OCI-M1 (cell line): ENCODE results near the gene KAT2B.
A peak's percentile ranks its signal among the peaks of the same experiment; 100 is the strongest.
"Not testable (repeated sequence)": the region's sequence is repeated elsewhere in the genome, so short reads cannot be mapped to it uniquely, and the experiment has no call there.

Experiments used
- DNase-seq: peaks from one replicate; lab custom pipeline; 2025; lab: John Stamatoyannopoulos, UW

The KAT2B gene

GRCh38 chr3:20039765-20040547 is at the start of gene KAT2B:
KAT2B (plus strand) TSS chr3:20040446; CDS start chr3:20040478, 32 bp downstream.
- DNase-seq = peak; percentile 88

DNA sequence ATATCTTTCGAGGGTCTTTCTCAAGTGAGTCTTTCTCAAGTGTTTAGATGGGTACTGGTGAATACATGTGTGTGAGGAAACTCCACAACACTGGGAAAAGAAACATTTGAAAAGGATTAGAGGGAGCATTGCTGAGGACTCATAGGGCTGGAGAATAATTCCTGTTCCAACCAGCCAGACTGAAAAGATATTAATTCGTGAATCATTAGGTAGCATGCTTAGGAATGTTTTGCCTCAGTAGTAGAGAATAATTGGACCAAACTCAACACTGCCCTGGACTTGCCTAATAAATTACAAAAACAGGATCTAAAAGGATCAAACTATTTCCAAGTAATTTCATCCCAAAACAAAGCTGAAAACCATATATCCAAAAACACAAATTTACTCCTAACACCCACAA is 45.5 kb upstream of the KAT2B start:
- no peak for DNase-seq

DNA sequence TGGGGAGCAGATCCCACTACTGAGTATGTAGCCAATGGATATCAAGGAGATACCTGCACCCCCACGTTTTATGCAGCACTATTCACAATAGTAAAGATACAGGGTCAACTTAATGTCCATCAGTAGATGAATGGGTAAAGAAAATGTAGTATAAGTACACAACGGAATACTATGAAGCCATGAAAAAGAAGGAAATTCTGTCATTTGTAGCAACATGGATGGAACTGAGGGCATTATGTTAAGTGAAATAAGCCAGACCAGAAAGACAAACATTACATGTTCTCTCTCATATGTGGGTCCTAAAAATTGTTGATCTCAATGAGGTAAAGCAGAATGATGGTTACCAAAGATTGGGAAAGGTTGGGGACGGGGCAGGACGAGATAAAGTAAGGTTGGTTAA is 42.7 kb upstream of the KAT2B start:
- DNase-seq = no peak

- no peak for DNase-seq
Observed at GRCh38 chr3:20001932-20002331, 38.3 kb upstream of the KAT2B start.

DNA sequence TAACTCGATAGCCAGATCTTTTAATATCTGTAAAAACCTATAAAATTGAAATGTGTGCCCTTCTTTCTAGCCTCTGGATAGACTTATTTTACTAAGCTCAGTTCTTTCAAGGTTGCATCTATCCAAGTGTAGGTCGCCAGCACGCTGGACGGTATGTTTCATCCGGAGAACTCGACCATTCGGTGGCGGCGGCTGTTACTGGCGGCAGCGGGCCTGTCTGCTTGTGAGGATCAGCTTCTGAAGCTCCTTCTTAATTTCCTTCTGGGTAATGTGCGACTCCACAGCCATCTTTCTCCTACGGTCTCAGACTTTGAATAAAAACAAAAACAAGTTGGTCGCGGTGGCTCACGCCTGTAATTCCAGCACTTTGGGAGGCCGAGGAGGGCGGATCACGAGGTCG is 32.3 kb upstream of the KAT2B start:
- no peak for DNase-seq

GRCh38 chr3:20008646-20009045 is 31.6 kb upstream of the KAT2B start:
- no peak for DNase-seq

GRCh38 chr3:20012164-20012563 is 28.1 kb upstream of the KAT2B start, which contains the start of gene PP2D1:
PP2D1 (minus strand) TSS chr3:20012264; CDS start chr3:20012072, 192 bp downstream.
- DNase-seq = no peak

DNA sequence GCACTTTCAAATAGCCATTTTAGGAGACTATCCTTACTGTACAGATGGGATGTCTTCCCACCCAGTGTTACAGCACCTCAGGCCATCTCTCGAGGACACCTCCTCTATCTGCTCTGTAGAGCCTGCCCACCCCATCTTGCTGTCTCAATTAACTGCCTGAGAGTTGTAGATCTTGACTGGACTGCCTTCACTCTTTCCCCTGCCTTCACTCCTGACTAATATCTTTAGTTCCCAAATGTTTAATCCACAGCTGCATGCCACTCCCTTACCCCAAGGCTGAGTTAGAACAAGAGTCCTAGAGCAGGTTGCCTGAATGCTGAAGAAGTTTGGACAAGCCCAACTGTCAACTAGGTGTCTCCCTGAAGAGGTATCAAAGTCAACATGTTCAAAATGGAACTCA is 26.9 kb upstream of the KAT2B start:
- no peak for DNase-seq

DNA sequence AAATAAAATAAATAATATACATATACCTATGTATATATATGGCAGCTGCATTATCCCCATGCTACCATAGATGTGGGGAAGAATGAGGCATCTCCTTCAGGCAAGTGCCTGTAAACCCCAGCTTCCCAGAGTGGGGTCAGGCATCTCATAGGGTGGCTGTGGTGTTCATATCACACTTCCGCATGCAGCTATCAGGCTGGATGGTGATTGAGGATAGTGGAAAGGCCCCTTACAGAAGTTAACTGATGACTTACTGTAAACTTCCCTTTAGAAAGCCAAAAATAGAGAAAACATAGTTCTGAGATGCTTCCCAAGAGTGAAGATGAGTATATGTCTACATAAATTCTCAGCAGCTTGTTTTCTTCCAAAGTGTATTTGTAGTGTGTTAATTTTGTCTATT is 24.7 kb upstream of the KAT2B start:
- peak; percentile 82 for DNase-seq

DNA sequence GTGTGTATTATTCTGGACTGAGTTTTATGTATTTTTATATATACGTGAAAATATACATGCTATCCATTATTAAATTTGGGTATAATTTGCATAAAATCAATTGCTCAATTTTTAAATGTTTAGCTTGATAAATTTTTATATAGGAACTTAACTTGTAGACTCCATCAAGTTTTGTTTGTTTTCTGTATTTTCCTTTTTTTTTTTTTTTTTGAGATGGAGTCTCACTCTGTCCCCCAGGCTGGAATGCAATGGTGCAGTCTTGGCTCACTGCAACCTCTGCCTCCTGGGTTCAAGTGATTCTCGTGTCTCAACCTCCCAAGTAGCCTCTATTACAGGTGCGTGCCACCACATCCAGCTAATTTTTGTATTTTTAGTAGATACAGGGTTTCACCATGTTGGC is 24.2 kb upstream of the KAT2B start:
- DNase-seq = not testable (repeated sequence)

DNA sequence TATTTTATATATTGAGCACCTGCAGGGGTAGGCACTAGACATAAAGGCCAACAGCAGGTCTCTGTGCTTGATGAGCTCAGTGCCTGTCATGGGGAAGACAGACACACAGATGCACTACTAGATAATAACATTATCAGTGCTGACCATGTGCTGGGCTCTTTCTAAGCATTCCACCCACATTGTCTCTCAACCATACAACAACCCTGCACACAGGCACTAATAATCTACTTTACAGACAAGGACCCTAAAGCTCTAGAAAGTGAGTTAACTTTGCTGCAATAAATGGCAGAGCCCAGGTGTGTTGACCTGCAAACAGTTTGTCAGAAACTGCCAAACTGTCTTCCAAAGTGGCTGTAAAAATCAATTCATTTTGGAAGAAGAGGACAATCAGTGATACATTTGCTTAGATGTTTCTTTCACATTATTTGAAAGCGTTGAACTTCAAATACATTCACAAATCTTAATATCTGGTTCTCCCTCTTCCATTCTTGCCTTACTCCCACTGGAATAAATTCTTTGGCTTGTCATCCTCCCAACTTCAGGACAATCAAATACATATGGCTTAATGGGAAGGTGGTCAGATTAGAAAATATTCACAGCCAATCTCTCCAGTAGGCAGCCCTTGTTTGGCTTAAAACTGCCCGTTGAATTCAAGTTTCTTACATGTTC is 17.2 kb upstream of the KAT2B start:
- DNase-seq = peak; percentile 96

GRCh38 chr3:20023623-20024405 is 16.4 kb upstream of the KAT2B start:
- peak; percentile 75 for DNase-seq

DNA sequence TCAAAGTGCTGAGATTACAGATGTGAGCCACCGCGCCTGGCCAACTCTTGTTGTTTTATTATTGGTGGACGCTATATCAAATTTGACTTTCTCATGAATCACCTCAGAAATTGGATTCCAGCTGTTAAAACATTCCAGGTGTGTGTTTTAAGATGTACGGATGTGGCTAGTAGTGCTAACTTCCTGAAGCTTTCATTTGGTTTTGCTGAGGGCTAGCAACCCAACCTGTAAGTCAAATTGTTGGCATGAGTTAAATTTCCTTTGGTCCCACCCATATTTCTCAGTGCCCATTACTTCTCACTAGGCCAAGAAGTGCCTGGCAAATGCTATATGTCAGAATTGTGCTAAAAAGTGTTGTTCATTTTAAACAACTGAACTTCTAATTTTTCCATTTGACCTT is 13.1 kb upstream of the KAT2B start:
- DNase-seq = no peak

DNA sequence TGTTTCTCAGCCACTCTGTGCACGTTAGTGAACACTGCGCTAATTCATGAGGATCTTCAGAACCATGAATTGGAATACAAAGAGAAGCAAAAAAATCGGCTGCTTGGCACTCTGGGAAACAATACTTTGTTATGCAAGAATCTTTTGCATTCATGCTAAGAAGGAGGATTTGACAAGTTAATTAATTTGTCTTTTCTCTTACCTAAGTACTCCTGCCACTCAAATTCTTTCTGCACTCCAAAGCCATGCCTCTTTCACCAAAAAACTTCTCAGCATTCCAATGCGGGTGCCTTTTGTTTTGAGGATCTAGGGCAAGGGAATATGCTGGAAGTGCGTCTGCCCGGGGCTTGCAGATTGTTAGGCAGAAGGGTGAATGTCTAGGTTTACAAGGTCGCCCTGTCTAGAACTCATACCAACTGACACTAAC is 11.3 kb upstream of the KAT2B start:
- no peak for DNase-seq

GRCh38 chr3:20031939-20032338 is 8.3 kb upstream of the KAT2B start:
- not testable (repeated sequence) for DNase-seq

- no peak for DNase-seq
Observed at GRCh38 chr3:20035019-20035418, 5.2 kb upstream of the KAT2B start.

DNA sequence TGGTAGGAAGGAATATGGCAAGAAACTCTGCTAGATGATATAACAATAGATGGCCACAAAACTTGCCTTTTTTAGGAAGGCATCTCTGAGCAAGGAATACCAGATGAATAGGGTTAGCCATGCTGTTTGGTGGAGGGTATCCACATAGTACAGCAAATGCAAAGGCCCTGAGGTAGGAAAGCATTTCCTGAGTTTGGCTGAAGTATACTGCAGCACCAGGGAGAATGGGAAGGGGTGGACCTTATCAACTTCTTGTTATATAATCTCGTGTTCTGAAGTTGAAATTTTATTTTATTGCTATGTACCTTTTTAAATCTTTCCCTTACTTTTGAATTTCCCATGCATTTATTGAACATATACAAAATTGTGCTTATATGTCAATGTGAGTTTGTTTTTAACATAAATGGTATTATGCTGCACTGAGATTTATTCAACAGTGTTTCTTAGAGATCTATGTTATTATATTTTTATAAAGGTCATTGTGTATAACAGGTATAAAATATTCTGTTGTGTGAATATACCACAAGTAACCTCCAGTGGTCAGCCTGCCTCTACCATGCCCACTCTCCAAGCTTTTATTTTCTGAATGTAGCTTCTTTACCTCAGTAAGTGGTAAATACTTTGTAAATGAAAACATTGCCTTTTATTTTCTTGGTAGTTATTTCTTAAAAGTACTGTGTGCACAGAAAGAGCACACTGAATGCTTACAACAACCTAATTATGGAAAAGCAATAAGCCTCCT is 2.8 kb upstream of the KAT2B start:
- DNase-seq = no peak

GRCh38 chr3:20038699-20039465 is 1.4 kb upstream of the KAT2B start:
- DNase-seq = peak; percentile 74

- DNase-seq = no peak
Observed at GRCh38 chr3:20039466-20039764, 831 bp upstream of the KAT2B start.

GRCh38 chr3:20040548-20041196 is 426 bp downstream of the KAT2B start:
- peak; percentile 92 for DNase-seq
